ENCODE results near the gene CLRN3.

The CLRN3 gene, protein sequence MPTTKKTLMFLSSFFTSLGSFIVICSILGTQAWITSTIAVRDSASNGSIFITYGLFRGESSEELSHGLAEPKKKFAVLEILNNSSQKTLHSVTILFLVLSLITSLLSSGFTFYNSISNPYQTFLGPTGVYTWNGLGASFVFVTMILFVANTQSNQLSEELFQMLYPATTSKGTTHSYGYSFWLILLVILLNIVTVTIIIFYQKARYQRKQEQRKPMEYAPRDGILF

DNA sequence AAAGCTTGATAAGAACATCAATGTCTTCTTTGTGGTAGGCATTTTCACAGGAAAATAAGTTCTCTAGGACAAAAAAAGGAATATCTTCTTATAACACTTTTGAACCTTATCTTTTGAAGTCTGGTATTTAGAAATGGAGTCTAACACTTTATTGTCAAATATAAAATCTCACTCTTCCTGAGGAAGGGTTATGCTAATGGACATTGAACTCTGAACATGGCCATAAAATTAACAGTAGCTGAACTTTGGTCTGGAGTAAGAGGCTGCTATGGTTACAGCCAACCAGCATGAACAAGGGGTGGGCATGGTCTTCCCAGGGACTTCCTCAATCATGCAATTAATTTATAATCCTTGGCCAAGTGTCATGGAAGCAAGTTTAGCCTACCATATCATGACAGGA lies at the start of gene CLRN3:
TSS of gene CLRN3 (minus strand) at position 199 of the 400 bp plus-strand sequence. CDS start at position 42, 157 bp downstream.
- peak; percentile 82 for FAIRE-seq

DNA sequence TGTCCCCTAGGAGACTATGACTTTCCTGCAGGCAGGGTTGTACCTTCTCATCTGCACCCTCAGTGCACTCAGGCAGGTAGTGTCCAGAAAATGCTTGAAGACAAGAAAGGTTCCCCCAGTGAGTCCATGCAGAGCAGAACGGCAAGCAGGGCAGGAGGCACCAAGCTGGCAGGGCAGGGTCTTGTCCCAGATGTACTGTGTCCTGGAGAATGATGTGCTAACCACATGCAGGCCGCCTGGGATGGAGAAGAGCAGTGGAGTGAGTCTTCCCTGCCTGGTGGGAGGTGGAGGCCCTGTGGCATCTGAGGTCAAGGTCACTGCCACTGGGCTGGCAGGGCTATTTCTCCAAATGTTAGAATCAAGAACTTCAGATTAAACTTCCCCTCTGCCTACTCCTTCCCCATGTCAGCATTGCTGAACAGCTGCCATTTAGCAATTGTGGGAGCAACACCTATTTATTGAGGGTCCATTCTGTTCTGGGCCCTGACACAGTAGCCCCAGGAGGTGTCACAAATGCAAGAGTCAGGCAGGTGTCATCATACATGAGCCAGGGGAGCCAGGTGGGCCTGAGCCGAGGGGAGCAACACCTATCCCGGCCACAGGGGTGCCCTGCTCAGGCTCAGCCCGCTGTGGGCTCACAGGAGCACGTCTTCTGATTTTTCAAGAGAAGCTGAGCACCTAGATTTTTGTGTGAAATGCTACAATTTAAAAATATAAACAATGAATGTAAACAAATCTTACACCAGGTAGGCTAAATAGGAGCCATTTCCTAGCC lies 48.3 kb upstream of the CLRN3 start:
- FAIRE-seq, result no peak

DNA sequence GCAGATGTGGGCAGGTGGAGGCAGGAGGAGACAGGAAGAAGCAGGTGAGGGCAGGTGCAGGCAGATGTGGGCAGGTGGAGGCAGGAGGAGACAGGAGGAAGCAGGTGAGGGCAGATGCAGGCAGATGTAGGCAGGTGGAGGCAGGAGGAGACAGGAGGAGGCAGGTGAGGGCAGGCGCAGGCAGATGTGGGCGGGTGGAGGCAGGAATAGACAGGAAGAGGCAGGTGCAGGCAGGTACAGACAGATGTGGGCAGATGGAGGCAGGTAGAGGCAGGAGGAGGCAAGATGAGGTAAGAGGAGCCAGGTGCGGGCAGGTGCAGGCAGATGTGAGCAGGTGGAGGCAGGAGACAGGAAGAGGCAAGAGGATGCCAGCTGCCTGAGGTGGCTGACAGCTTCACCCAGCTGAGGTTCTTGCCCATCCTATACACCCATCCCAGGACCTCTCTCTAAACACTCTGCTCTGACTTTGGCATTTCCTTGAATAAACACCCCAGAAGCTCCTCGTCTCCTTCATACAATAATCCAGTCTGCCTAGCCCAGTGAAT lies 47.1 kb upstream of the CLRN3 start:
- FAIRE-seq, result no peak

DNA sequence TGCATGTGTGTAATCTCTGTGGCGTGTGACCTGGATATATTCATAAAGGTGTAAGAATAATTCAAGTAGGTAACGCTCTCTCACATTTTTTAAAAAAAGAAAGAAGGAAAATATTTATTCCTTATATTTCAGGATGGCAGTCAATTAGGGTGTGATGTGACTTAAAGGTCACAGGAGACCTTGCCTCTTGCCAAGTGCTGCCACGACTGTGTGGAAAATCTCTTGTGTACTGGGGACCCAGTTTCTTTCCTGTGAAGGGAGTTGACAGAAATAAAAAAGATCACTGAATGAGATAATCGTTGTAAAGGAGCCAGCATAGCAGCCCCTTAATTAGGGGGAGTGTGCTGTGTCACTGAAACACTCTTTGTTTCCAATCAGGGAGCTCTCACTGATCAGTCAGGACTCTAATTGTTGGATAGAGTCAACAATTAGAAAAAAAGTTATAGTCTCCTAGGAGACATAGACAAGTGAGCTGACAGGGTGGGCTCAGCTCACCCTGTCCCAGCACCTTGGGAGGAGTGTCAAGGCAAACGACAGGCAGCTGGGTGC lies 45.2 kb upstream of the CLRN3 start:
- no peak for FAIRE-seq

DNA sequence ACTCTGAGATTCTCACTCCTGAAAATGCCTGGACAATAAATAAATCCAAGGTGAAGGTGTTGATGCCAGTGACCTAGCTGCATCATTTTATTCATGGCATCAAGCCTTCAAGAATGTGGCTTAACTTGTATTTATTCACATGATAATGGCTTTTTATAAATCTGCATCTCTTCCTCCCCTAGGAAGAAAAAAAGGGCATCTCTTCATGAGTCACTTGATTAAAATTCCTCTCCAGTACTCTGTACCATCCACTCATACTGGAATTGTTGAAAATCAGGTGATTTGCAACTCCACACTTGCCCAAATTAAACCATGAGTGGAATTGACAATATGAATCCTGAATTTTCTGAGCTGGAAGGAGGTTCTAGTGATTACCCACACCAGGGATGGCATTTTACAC lies 44.3 kb upstream of the CLRN3 start:
- FAIRE-seq, result no peak

DNA sequence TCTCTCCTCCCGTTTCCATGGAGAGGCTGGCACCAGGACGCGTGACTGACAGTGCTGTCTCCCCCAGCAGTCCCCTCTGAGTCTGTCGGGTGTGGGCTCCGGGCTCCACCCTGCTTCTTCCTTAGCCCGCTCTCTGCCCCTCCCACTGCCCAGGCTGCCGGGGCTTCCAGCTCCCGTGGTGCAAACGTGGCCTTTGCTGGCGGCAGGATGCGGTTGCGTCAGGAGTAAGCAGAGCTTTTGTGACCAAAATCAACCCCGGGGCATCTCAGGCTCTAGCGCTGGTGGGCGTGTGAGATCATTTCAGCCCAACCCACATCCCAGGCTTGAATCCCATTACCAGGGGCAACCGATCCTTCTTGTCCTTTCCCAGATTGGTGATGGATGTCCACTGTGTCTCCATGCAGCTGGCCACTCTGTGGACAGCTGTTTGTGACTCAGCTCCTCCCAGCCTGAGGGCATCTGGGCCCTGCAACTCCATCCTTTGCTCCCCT lies 42.4 kb upstream of the CLRN3 start:
- FAIRE-seq, result no peak

DNA sequence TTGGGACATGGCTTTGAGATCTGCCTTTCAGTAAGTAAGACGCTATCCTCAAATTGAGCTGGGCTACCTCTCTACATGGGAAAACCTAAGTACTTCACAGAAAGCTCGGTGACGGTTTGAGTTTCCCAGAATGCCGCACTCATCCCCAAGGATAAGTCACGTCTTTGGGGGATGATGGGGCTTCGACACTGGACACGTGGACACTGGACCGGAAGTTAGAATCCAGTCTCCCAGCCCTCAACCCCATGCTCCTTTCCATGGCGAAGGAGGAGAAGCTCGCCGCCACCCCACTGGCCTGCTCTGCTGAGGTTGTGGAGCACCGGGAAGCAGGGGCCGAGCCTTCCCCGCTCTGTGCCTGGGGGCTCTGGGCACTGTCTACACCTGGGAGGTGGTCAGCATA lies 41.6 kb upstream of the CLRN3 start:
- FAIRE-seq, result no peak

DNA sequence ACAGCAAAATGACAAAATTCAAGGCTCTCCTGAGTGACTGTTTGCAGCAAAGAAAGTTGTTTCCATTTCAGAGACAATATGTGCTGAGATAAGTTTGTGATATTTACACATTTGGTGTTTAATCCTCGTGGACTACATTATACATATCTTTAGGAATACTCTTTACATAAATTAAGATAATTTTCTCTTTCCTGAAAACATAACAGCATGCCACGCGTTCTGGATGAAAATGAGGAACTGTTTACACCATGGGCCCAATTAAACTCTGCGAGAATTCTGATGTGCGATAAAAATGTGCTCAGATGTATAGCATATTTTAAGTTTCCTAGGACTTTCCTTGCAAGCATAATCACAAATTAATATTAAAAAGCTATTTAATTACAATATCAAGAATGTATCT lies 40.5 kb upstream of the CLRN3 start:
- FAIRE-seq, result no peak

DNA sequence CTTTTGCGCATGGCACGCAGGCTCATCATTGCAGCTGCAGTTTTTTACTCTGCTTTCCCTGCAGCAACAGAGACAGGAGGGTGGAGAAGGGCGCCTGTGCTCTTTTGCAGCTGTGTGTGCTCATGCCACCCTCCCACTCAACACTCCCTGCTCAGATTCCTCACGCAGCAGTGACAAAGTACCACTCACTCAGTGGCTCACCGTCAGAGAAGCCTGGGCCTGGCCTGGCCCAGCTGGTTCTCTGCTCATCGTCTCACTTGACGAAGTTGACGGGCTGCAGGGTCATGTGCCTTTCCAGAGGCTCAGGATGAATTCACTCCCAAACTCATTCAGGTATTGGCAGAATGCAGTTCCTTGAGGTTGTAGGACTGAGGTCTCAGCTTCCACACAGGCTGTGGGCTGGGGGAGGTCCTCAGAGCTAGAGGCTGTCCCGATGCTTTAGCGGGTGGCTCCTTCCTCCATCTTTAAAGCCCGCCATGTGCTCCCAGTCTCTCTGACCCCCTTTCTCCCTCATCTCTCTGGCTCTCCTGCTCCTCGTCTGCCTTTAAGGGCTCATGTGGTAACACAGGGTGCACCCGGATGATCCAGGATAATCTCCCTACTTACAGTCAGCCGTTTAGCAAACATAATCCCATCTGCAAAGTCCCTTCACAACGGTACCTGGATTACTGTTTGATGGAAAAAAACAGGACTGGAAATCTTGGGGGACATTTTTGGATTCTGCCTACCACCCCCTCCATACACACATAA lies 40.0 kb upstream of the CLRN3 start:
- no peak for FAIRE-seq

DNA sequence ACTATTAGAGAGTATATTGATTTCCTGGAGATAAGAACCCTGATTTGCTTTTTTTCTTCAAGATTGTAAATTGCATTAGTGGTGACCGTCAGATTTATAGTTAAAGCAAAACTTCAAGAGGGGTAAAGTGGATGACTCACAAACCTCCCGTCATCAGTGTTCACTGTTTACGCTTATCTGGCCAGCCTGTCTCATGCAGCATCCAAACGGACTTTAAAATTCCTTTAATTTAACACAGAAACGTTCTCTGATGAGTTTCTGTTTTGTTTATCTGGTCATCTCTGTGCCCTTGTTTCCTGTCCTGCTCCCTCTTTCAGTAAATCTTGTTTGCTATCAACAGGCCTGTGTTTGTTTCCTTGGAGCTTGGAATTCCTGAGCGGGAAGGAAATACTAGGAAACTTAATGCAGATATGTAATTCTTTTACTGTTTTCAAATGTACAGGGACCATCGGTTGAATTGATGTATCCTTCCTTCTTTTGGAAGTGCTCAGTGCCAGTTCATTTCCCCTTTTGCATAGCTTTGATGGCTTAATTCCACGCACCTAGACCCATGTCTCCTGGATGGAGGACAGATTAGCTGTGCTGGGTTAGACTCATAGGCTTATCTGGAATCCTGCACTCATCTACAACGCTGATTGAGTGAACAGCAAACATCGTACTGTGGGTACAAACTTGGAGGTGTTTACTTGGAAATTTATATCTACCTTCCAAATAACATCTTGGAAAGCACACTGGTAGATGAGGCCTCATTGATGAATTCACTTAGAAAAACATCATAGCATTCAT lies 35.5 kb upstream of the CLRN3 start:
- FAIRE-seq, result no peak

DNA sequence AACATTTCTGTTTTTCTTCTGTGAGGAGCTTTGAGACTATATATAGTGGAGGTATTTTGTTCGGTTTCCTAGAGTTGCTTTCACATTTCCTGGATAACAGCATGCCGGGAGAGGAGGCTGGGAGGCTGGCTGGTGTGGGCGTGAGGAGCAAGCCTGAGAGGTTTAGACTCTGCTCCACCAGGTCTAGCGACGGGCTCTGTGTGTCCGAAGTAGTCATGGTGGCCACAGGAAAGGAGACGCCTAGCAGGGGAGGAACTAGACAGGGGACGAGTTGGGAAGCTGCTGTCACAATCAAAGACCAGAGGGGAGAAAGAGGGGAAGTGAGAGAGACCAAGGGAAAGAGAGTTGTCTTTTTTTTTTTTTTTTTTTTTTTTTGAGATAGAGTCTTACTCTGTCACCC lies 33.7 kb upstream of the CLRN3 start:
- no peak for FAIRE-seq

DNA sequence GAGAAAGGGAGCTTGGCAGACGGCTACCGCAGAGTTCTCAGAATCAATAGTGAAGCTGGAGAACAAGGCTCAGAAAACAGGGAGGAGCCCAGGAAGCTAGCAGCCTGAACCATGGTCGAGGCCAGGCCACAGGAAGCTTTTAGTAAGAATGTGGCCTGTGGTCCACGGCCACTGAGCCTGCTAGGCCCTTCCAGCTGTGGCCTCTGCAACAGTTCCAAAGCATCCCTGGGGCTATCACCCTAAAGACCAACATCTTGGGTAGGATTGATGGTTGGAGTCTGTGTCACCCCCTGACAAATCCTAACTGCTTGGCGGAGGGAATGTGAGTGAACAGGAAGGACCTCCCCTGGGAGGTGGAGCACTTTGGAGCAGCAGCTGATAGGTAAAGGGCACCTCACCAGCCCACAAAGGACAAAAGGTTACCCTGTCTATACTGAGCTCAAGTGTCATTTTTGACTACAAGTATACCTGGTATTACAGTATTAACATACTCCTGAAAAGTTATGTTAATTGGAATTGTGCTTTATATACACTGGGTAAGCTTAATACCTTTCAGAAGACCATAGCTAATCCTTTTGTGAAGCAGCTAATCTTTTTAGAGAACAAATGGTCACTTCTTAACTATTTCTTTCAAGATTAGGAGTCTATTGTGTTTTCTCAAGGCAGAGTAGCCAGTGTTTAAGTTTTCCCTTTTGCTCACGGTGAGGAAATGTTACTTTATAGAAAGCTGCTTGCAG lies 32.9 kb upstream of the CLRN3 start:
- no peak for FAIRE-seq

DNA sequence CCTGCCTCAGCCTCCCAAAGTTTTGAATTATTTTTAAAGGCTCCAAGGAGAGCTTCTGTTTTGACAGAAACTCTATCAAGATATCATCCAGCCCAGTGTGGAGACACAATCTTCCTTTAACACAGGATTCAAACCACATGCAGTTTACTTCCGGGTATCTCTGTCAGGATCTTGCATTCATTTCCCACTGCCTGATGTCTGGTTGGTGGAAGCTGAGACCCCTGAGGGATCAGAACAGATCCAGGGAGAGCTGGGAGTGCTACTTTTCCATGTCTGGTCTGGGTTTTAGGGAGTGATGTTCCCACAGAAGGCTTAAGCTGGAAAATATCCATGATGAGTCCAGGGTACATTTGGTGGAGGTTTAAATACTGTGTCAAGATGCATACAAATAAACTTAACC lies 30.9 kb upstream of the CLRN3 start:
- FAIRE-seq, result no peak

DNA sequence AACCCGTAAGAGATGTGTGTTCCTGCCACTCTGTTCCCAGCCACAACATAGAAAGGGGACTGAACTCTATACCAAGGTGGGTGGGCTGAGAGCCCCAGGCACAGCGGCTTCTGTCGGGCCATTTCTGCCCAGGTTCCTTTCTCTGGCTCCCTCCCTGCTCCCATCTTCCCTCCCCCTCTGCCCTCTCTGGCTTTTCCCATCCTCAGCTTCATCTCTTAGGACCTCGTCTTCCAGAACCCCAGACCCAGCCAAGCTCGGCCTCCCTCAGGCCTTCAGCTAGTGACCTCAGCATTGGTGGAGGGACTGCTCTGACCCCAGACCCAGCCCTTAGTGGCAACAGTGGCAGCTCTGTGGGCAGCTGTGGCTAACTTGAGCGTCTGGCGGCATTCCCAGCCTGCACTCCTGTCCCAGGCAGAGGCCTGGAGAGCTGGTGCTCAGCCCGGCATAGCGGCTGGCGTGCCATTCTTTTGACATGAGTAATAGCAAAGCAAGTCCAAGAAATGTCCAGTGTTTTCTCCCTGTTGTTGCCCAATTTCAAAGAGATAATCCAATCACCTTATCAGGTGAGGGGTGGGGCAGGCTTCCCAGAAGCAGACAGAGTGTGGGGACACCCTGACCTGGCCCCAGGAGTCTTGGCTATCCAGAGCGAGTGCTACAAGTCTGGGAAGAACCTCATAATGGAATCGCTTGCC lies 30.1 kb upstream of the CLRN3 start:
- no peak for FAIRE-seq

DNA sequence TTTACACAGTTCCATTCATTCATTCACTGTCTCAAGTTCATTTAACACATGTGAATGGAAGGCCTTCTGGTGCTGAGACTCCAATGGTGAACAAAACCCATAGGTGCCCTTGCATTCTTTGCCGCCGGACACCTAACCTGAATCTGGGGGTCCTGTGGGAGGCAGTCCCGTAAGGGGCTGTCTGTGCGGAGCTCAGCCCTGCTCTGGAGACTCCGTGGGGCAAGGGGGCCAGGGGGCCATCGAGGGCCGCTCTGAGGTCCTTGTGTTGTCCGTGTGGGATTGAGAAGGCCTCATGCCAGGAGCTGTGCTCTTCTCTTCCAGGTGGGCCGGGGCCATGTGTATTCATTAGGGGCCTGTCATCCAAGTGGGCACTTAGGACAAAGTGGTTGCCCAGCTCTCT lies 29.5 kb upstream of the CLRN3 start:
- FAIRE-seq, result no peak

DNA sequence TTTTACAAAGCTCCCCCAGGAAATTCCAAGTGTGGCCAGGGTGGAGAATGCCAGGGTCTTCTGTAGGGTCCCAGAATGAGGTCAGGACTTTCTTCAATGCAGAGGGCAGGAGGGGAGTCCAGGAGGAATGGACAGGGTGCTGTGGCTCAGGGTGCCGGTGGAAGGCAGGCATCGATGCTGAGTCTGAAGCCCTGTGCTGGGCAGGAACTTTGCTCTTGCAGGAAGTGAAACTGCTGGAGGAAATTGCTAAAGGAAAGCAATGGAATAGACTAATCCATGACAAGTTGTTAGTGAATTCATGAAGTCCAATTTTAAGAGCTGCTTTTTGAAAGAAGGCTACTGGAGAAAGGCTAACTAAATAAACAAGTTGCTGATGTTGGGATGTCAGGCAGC lies 29.0 kb upstream of the CLRN3 start:
- no peak for FAIRE-seq

DNA sequence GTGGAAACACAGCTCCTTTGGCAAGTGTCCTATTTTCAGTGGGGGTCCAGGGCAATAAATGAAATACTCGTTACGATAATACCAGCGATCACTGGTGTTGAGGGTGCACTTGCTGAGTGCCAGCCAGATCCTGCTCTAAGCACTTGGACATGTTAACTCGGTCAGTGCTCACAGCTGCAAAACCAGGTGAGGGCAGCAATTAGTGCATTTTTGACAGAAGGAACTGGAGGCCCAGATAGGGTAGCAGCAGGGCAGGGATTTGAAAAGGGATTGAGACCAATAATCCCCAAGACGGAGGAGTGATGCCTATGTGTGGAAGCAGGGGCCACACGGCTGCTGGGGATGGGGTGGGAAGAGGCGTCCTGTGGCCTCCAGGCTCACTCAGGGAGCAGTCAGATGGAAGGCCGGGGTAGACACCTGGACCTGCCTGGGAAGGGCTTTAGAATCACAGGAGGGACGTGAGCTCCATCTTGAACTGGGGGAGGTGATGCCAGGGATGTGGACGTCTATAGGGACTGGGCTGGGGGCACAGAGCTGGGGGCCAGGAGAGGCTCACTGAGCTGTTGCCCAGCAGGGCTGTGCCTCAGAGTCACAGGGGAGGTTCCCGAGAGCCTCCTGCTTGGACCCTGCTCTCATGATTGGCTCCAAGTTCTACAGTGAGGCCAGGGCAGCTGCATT lies 28.5 kb upstream of the CLRN3 start:
- no peak for FAIRE-seq

DNA sequence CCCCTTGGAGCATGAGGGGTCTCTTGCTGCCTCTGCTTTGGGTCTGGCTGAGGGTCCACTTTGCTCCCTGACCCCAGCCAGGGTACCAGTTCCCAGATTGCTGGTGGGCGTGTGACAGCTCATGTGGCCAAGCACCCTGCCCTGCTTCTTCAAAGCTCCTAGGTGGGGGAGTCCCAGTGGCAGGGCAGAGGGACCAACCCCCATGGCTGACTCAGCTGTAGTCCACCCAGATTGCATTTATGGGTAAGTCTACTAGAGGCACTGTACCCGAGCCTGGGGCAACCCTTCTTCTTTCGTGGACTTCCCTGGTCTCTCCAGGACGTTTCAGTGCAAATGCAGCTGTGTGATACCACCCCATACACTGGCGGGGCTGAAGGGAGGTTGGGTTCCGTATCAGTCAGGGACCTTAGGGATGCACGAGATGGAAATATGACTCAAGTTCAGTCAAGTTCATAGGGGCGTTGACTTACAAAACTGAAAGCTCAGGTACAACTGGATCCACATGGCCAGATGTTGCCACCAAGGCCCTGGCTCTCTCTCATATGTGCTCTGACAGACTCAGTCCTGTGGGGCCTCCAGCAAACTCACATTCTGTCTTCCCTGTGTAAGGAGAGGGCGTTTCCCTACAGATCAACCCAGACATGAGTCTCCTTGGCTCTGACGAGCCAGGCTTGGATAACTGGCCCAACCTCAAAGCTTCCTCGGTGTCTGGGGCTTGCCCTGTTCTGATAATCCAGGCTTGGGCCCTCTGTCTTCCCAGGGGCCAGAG lies 27.7 kb upstream of the CLRN3 start:
- no peak for FAIRE-seq

All from colon (tissue), 2 donors.